ENCODE measurements around the gene ARL14EP. TPM values are rescaled to one million over a fixed set of nuclear protein-coding genes. Genes with fewer than 3 reads are reported as not detected.

Gene ARL14EP
- polyA plus RNA-seq, 1 donor (not counting 4 experiments of a cell fraction or from before 2014, with no cell fraction given) = 32.6 TPM

DNA sequence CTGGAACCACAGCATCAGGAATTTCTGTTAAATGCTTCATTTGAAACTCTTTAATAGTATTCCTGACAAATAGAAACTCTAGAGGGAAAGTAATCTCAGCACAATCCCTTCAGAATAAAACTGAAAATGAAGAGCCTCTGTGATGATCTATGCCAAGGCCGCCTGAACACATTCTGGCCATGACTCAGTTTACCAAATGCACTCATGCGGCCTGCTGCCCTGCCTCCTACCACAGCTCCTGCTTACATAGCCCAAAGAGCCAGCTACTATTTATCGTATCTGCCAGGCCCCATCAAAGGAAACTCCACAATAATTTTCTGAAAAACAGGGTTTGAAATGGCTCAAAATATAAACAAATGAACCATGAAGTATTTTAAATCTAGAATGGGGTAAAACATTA is 27.0 kb downstream of the ARL14EP start:
- FAIRE-seq (no peak), DNase-seq (ENCODE audit: low read depth, low spot score) (no peak)
- no peak overlapping the region for H3K4me2 ChIP-seq (ENCODE audit: control insufficient read depth, extremely low read depth, insufficient read depth, low read depth, low read length)
- H3K36me3 ChIP-seq (ENCODE audit: control insufficient read depth in 2 of 2, extremely low read depth in 1 of 2, insufficient read depth in 2 of 2, low read length in 2 of 2) = no peaks in the 10 kb centered on the region
- no peaks in the 10 kb centered on the region for H3K79me2 ChIP-seq (ENCODE audit: control insufficient read depth, insufficient read depth, low read length)
- H3K4me1 ChIP-seq (ENCODE audit: control insufficient read depth, extremely low read depth, insufficient read depth, low read length) = no peaks in the 10 kb centered on the region
- no peaks in the 10 kb centered on the region for H3K27me3 ChIP-seq (ENCODE audit: control insufficient read depth, extremely low read depth, insufficient read depth, low read length)
- dilution Hi-C loops (cut with MboI; ENCODE audit: extremely low pct_ligation_motif_present, low sequenced_read_pairs) = no loop called here
- no peak overlapping the region for H2AFZ ChIP-seq (ENCODE audit: control insufficient read depth, low read length)
- no peak overlapping the region for H3K9ac ChIP-seq (ENCODE audit: control insufficient read depth, extremely low read depth, insufficient read depth, low read length)
- no peak overlapping the region for H3K4me3 ChIP-seq (ENCODE audit: control insufficient read depth in 2 of 3, extremely low read depth in 1 of 3, insufficient read depth in 2 of 3, low read depth in 1 of 3, low read length in 3 of 3)
- H3K9me3 ChIP-seq (ENCODE audit: control insufficient read depth, low read depth, low read length) = no peaks in the 10 kb centered on the region
- H3K27ac ChIP-seq (ENCODE audit: control insufficient read depth, insufficient read depth, low read length) = no peak overlapping the region
- H3K9me1 ChIP-seq (ENCODE audit: control insufficient read depth, extremely low read depth, insufficient read depth, low read length) = no peaks in the 10 kb centered on the region
- no peak for TF ChIP-seq EZH2 (IDR thresholded peaks at IDR 0.05; ENCODE audit: low read length)
- TF ChIP-seq, protein P1, sequence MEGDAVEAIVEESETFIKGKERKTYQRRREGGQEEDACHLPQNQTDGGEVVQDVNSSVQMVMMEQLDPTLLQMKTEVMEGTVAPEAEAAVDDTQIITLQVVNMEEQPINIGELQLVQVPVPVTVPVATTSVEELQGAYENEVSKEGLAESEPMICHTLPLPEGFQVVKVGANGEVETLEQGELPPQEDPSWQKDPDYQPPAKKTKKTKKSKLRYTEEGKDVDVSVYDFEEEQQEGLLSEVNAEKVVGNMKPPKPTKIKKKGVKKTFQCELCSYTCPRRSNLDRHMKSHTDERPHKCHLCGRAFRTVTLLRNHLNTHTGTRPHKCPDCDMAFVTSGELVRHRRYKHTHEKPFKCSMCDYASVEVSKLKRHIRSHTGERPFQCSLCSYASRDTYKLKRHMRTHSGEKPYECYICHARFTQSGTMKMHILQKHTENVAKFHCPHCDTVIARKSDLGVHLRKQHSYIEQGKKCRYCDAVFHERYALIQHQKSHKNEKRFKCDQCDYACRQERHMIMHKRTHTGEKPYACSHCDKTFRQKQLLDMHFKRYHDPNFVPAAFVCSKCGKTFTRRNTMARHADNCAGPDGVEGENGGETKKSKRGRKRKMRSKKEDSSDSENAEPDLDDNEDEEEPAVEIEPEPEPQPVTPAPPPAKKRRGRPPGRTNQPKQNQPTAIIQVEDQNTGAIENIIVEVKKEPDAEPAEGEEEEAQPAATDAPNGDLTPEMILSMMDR (optimal IDR thresholded peaks at IDR 0.05 in 1 of 3, IDR thresholded peaks at IDR 0.05 in 1 of 3, conservative IDR thresholded peaks at IDR 0.05 in 1 of 3; ENCODE audit: extremely low read depth in 1 of 3, insufficient read depth in 2 of 3, low read length in 3 of 3) = no peak
- no peaks in the 10 kb centered on the region for H4K20me1 ChIP-seq (ENCODE audit: control insufficient read depth, extremely low read depth, insufficient read depth, low read length)

DNA sequence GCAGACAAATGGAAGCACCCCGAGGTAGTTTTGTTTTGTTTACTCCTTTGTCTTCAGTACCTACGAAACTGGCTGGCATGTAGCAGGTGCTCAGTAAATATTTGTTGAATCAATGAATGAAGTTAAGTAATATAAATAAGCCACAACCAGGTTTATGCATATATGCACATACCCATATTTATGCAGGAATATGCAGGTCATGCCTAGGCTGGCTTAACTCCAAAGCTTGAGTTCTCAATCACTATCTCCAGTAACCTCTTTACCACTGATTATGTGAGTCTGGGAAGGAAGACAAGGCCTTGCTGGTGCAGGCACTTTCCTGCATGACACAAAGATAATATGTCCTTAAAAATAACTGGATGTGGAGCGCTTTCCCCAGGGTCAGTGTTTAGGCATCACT is 27.5 kb downstream of the ARL14EP start:
- dilution Hi-C loops (cut with MboI; ENCODE audit: extremely low pct_ligation_motif_present, low sequenced_read_pairs) = no loop called here
- no peak for FAIRE-seq

More for the DNA sequence above, 27.5 kb downstream of the ARL14EP start:
- H2AFZ ChIP-seq (ENCODE audit: control insufficient read depth, low read length) = no peak overlapping the region
- H3K4me3 ChIP-seq (ENCODE audit: control insufficient read depth in 2 of 3, extremely low read depth in 1 of 3, insufficient read depth in 2 of 3, low read depth in 1 of 3, low read length in 3 of 3) = no peak overlapping the region
- no peaks in the 10 kb centered on the region for H3K36me3 ChIP-seq (ENCODE audit: control insufficient read depth in 2 of 2, extremely low read depth in 1 of 2, insufficient read depth in 2 of 2, low read length in 2 of 2)
- no peak overlapping the region for H3K4me2 ChIP-seq (ENCODE audit: control insufficient read depth, extremely low read depth, insufficient read depth, low read depth, low read length)
- H3K79me2 ChIP-seq (ENCODE audit: control insufficient read depth, insufficient read depth, low read length) = no peaks in the 10 kb centered on the region
- no peak for DNase-seq (ENCODE audit: low read depth, low spot score)
- TF ChIP-seq, protein P1 (optimal IDR thresholded peaks at IDR 0.05 in 1 of 3, IDR thresholded peaks at IDR 0.05 in 1 of 3, conservative IDR thresholded peaks at IDR 0.05 in 1 of 3; ENCODE audit: extremely low read depth in 1 of 3, insufficient read depth in 2 of 3, low read length in 3 of 3) = no peak
- no peak for TF ChIP-seq EZH2 (IDR thresholded peaks at IDR 0.05; ENCODE audit: low read length)
- no peak overlapping the region for H3K9ac ChIP-seq (ENCODE audit: control insufficient read depth, extremely low read depth, insufficient read depth, low read length)
- H3K27me3 ChIP-seq (ENCODE audit: control insufficient read depth, extremely low read depth, insufficient read depth, low read length) = no peaks in the 10 kb centered on the region
- H3K9me3 ChIP-seq (ENCODE audit: control insufficient read depth, low read depth, low read length) = no peaks in the 10 kb centered on the region
- H3K27ac ChIP-seq (ENCODE audit: control insufficient read depth, insufficient read depth, low read length) = no peak overlapping the region
- no peaks in the 10 kb centered on the region for H4K20me1 ChIP-seq (ENCODE audit: control insufficient read depth, extremely low read depth, insufficient read depth, low read length)
- H3K9me1 ChIP-seq (ENCODE audit: control insufficient read depth, extremely low read depth, insufficient read depth, low read length) = no peaks in the 10 kb centered on the region
- no peaks in the 10 kb centered on the region for H3K4me1 ChIP-seq (ENCODE audit: control insufficient read depth, extremely low read depth, insufficient read depth, low read length)

Measured in keratinocyte (primary cell).